Mammary epithelial cell (primary cell): ENCODE measurements around the gene COL4A2.

Source experiments
- EZH2 ChIP-seq: IDR thresholded peaks from 2 replicates; pipeline ENCODE4 v1.6.1; 2012; ENCODE audit warnings: low read length, inconsistent platforms, borderline replicate concordance
- TF ChIP-seq, protein P1 (sequence below), 2 donors: IDR thresholded peaks in 1 of 2; conservative IDR thresholded peaks in 1 of 2; 2 replicates each; pipeline ENCODE4 v1.5.1; 2011 to 2012; ENCODE audit warnings: inconsistent platforms in 2 of 2, low read length in 2 of 2, mild to moderate bottlenecking in 2 of 2, control low read depth in 1 of 2, low read depth in 1 of 2; ENCODE audit not compliant: insufficient read depth in 1 of 2; ENCODE audit errors: extremely low read depth in 1 of 2

DNA sequence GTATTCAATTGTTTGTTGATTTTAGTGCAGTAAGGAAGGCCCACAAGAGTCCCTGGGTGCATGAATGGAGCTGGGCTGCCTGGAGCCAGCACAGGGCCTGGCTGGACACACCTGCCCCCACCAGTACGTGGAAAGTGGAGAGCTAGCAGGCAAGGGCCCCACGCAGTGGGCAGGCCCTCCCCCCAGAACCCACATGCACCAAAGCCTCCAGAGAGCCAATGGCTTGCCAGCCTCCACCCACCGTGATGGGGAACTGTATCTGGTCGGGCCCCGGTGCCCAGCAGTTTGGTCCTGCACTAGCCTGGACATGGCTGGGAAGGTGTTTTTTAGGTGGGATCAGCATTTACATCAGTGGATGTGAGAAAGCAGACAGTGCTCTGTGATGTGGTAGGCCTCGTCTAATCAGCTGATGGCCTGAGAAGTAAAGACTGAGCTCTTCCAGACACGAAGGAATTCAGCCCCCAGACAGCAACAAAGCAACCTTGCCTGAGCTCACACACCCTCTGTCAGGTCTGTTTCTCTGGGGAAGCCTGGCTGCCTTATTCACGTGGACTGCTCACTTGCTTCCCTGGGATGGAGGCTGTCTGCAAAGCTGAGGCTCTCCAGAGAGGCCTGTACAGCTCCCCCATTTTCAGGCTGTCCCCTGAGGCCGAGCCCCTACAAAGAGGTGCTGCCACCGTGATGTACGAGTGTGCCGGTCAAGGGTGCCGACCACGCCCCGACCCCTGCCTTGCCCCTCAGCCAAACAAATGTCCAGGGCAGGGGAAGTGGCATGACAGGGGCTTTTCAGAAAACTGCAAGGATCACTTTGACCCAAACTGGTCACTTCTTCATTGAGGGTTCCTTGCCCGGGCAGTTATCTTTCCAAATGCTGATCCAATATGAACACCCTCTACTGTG is 226.9 kb downstream of the COL4A2 start:
- TF ChIP-seq, protein P1, sequence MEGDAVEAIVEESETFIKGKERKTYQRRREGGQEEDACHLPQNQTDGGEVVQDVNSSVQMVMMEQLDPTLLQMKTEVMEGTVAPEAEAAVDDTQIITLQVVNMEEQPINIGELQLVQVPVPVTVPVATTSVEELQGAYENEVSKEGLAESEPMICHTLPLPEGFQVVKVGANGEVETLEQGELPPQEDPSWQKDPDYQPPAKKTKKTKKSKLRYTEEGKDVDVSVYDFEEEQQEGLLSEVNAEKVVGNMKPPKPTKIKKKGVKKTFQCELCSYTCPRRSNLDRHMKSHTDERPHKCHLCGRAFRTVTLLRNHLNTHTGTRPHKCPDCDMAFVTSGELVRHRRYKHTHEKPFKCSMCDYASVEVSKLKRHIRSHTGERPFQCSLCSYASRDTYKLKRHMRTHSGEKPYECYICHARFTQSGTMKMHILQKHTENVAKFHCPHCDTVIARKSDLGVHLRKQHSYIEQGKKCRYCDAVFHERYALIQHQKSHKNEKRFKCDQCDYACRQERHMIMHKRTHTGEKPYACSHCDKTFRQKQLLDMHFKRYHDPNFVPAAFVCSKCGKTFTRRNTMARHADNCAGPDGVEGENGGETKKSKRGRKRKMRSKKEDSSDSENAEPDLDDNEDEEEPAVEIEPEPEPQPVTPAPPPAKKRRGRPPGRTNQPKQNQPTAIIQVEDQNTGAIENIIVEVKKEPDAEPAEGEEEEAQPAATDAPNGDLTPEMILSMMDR (conservative IDR thresholded peaks at IDR 0.05 in 1 of 2, IDR thresholded peaks at IDR 0.05 in 1 of 2; ENCODE audit: extremely low read depth in 1 of 2, insufficient read depth in 1 of 2, low read depth in 1 of 2, low read length in 2 of 2) = no peak
- TF ChIP-seq EZH2 = no peak
